Activated naive CD4-positive, alpha-beta T cell treated with anti-CD3 and anti-CD28 coated beads, Interleukin-2, amount 50 U/mL, for 24 hours (primary cell): ENCODE data around the gene EMC1.

ENCODE experiments used
- H3K27ac Mint-ChIP-seq: one replicate; pipeline ENCODE4 v1.8.0; 2021; ENCODE audit warnings: mild to moderate bottlenecking, mixed read lengths
- H3K27me3 Mint-ChIP-seq: one replicate; pipeline ENCODE4 v1.8.0; 2021; ENCODE audit warnings: mixed read lengths
- H3K36me3 Mint-ChIP-seq: one replicate; pipeline ENCODE4 v1.8.0; 2021; ENCODE audit warnings: mixed read lengths
- H3K4me1 Mint-ChIP-seq: one replicate; pipeline ENCODE4 v1.8.0; 2021; ENCODE audit warnings: mixed read lengths
- H3K4me3 Mint-ChIP-seq: one replicate; pipeline ENCODE4 v1.8.0; 2021; ENCODE audit warnings: mild to moderate bottlenecking, mixed read lengths
- H3K9me3 Mint-ChIP-seq: one replicate; pipeline ENCODE4 v1.8.0; 2021; ENCODE audit warnings: mixed read lengths

The EMC1 gene

GRCh38 chr1:19209990-19210771, 41.1 kb downstream of the EMC1 start, which contains the start of gene UBR4:
Gene UBR4, minus strand, starts transcription at chr1:19210266. Its CDS starts 18 bp downstream, at chr1:19210248.
- Mint-ChIP-seq H3K4me1 (peaks cover 71% of the 10 kb centered on the region), H3K27ac (peak within 1 kb of the TSS; percentile 98), H3K27me3 (no peaks in the 10 kb centered on the region), H3K4me3 (peak within 1 kb of the TSS; percentile 96), H3K36me3 (peaks cover 9% of the 10 kb centered on the region), H3K9me3 (no peaks in the 10 kb centered on the region)

- Mint-ChIP-seq H3K4me3 (peak overlapping the region; percentile 96), H3K9me3 (no peaks in the 10 kb centered on the region), H3K4me1 (peaks cover 75% of the 10 kb centered on the region), H3K27ac (peak overlapping the region; percentile 97), H3K27me3 (no peaks in the 10 kb centered on the region), H3K36me3 (peaks cover 9% of the 10 kb centered on the region)
Observed at GRCh38 chr1:19209439-19209989, 41.8 kb downstream of the EMC1 start.

GRCh38 chr1:19208710-19209438, 42.5 kb downstream of the EMC1 start:
- Mint-ChIP-seq H3K9me3 (no peaks in the 10 kb centered on the region), H3K27me3 (no peaks in the 10 kb centered on the region), H3K4me1 (peaks cover 77% of the 10 kb centered on the region), H3K4me3 (peak overlapping the region; percentile 96), H3K36me3 (peaks cover 9% of the 10 kb centered on the region), H3K27ac (peak overlapping the region; percentile 97)

GRCh38 chr1:19206947-19207346, 44.4 kb downstream of the EMC1 start:
- Mint-ChIP-seq H3K27me3 (no peaks in the 10 kb centered on the region), H3K4me1 (peaks cover 75% of the 10 kb centered on the region), H3K27ac (peak overlapping the region; percentile 59), H3K36me3 (peaks cover 4% of the 10 kb centered on the region), H3K9me3 (no peaks in the 10 kb centered on the region), H3K4me3 (peak overlapping the region; percentile 59)

- Mint-ChIP-seq H3K36me3 (peaks cover 4% of the 10 kb centered on the region), H3K9me3 (no peaks in the 10 kb centered on the region), H3K4me1 (peaks cover 78% of the 10 kb centered on the region), H3K4me3 (peak overlapping the region; percentile 56), H3K27me3 (no peaks in the 10 kb centered on the region), H3K27ac (peak overlapping the region; percentile 17)
Observed at GRCh38 chr1:19205845-19206244, 45.5 kb downstream of the EMC1 start.

GRCh38 chr1:19205403-19205802, 45.9 kb downstream of the EMC1 start:
- Mint-ChIP-seq H3K4me1 (peaks cover 80% of the 10 kb centered on the region), H3K4me3 (peak overlapping the region; percentile 56), H3K36me3 (peaks cover 4% of the 10 kb centered on the region), H3K9me3 (no peaks in the 10 kb centered on the region), H3K27me3 (no peaks in the 10 kb centered on the region), H3K27ac (peak overlapping the region; percentile 60)

- H3K4me3 Mint-ChIP-seq, result peak overlapping the region; percentile 28
- no peaks in the 10 kb centered on the region for H3K9me3 Mint-ChIP-seq
- peaks cover 4% of the 10 kb centered on the region for H3K36me3 Mint-ChIP-seq
- H3K27me3 Mint-ChIP-seq, result no peaks in the 10 kb centered on the region
- H3K4me1 Mint-ChIP-seq, result peaks cover 77% of the 10 kb centered on the region
- peak overlapping the region; percentile 66 for H3K27ac Mint-ChIP-seq
Observed at GRCh38 chr1:19204446-19205266, 46.7 kb downstream of the EMC1 start.

GRCh38 chr1:19203440-19203839, 47.9 kb downstream of the EMC1 start:
- H3K36me3 Mint-ChIP-seq, result peaks cover 7% of the 10 kb centered on the region
- no peak overlapping the region for H3K4me3 Mint-ChIP-seq
- no peaks in the 10 kb centered on the region for H3K9me3 Mint-ChIP-seq
- peaks cover 73% of the 10 kb centered on the region for H3K4me1 Mint-ChIP-seq
- peak overlapping the region; percentile 51 for H3K27ac Mint-ChIP-seq
- H3K27me3 Mint-ChIP-seq, result no peaks in the 10 kb centered on the region

- Mint-ChIP-seq H3K4me1 (peaks cover 65% of the 10 kb centered on the region), H3K4me3 (peak overlapping the region; percentile 16), H3K27ac (peak overlapping the region; percentile 25), H3K9me3 (no peaks in the 10 kb centered on the region), H3K27me3 (no peaks in the 10 kb centered on the region), H3K36me3 (peaks cover 7% of the 10 kb centered on the region)
Observed at GRCh38 chr1:19202396-19202795, 48.9 kb downstream of the EMC1 start.

- H3K4me1 Mint-ChIP-seq, result peaks cover 48% of the 10 kb centered on the region
- peaks cover 14% of the 10 kb centered on the region for H3K36me3 Mint-ChIP-seq
- H3K27ac Mint-ChIP-seq, result no peak overlapping the region
- no peak overlapping the region for H3K4me3 Mint-ChIP-seq
- no peaks in the 10 kb centered on the region for H3K9me3 Mint-ChIP-seq
- no peaks in the 10 kb centered on the region for H3K27me3 Mint-ChIP-seq
Observed at GRCh38 chr1:19199969-19200604, 51.2 kb downstream of the EMC1 start.

GRCh38 chr1:19199329-19199968, 51.9 kb downstream of the EMC1 start:
- no peaks in the 10 kb centered on the region for H3K9me3 Mint-ChIP-seq
- no peaks in the 10 kb centered on the region for H3K27me3 Mint-ChIP-seq
- H3K27ac Mint-ChIP-seq, result no peak overlapping the region

GRCh38 chr1:19198820-19199219, 52.5 kb downstream of the EMC1 start:
- Mint-ChIP-seq H3K4me3 (no peak overlapping the region), H3K9me3 (no peaks in the 10 kb centered on the region), H3K27me3 (no peaks in the 10 kb centered on the region), H3K27ac (no peak overlapping the region), H3K4me1 (peaks cover 35% of the 10 kb centered on the region), H3K36me3 (peaks cover 16% of the 10 kb centered on the region)

More at GRCh38 chr1:19199329-19199968, 51.9 kb downstream of the EMC1 start:
- Mint-ChIP-seq H3K4me1 (peaks cover 42% of the 10 kb centered on the region), H3K4me3 (no peak overlapping the region), H3K36me3 (peaks cover 14% of the 10 kb centered on the region)

- H3K36me3 Mint-ChIP-seq, result peaks cover 20% of the 10 kb centered on the region
- no peak overlapping the region for H3K27ac Mint-ChIP-seq
- H3K9me3 Mint-ChIP-seq, result no peaks in the 10 kb centered on the region
- H3K4me1 Mint-ChIP-seq, result peaks cover 28% of the 10 kb centered on the region
- no peak overlapping the region for H3K4me3 Mint-ChIP-seq
- H3K27me3 Mint-ChIP-seq, result no peaks in the 10 kb centered on the region
Observed at GRCh38 chr1:19197845-19198244, 53.5 kb downstream of the EMC1 start.

- no peaks in the 10 kb centered on the region for H3K27me3 Mint-ChIP-seq
- no peak overlapping the region for H3K4me3 Mint-ChIP-seq
- peaks cover 27% of the 10 kb centered on the region for H3K36me3 Mint-ChIP-seq
- H3K4me1 Mint-ChIP-seq, result peaks cover 13% of the 10 kb centered on the region
- no peak overlapping the region for H3K27ac Mint-ChIP-seq
- H3K9me3 Mint-ChIP-seq, result no peaks in the 10 kb centered on the region
Observed at GRCh38 chr1:19196331-19196730, 55.0 kb downstream of the EMC1 start.
